H9 (cell line): ENCODE measurements around the gene AXL. TPM values are rescaled to one million over a fixed set of nuclear protein-coding genes. Genes with fewer than 3 reads are reported as not detected.

Experiments used
- DNase-seq: peaks from one replicate; pipeline ENCODE4 v3.0.0-alpha.2; 2017
- H2AFZ ChIP-seq: one replicate; pipeline ENCODE4 v1.6.1; 2013; ENCODE audit warnings: mild to moderate bottlenecking, low read length, control low read depth, moderate library complexity
- H2AK5ac ChIP-seq: 2 replicates; pipeline ENCODE4 v1.6.1; 2013; ENCODE audit warnings: low read length, control low read depth, mixed read lengths; ENCODE audit not compliant: insufficient read length
- H2BK120ac ChIP-seq: one replicate; pipeline ENCODE4 v1.6.1; 2013; ENCODE audit warnings: low read depth, mild to moderate bottlenecking, low read length, control low read depth, inconsistent platforms; ENCODE audit not compliant: poor library complexity, severe bottlenecking
- H2BK12ac ChIP-seq: 2 replicates; pipeline ENCODE4 v1.6.1; 2013; ENCODE audit warnings: low read length, control low read depth, mixed read lengths, low read depth; ENCODE audit not compliant: insufficient read length
- H2BK15ac ChIP-seq: 2 replicates; pipeline ENCODE4 v1.6.1; 2013; ENCODE audit warnings: low read depth, low read length, control low read depth
- H2BK20ac ChIP-seq: one replicate; pipeline ENCODE4 v1.6.1; 2013; ENCODE audit warnings: low read depth, mild to moderate bottlenecking, low read length, control low read depth, inconsistent platforms; ENCODE audit not compliant: poor library complexity, severe bottlenecking
- H2BK5ac ChIP-seq: 2 replicates; pipeline ENCODE4 v1.6.1; 2013; ENCODE audit warnings: low read length, control low read depth, mixed read lengths; ENCODE audit not compliant: insufficient read length
- H3K14ac ChIP-seq: 2 replicates; pipeline ENCODE4 v1.6.1; 2013; ENCODE audit warnings: low read length, control low read depth; ENCODE audit not compliant: insufficient read depth
- H3K18ac ChIP-seq: 2 replicates; pipeline ENCODE4 v1.6.1; 2013; ENCODE audit warnings: low read depth, mild to moderate bottlenecking, mixed read lengths, low read length, control low read depth; ENCODE audit not compliant: insufficient read length
- H3K23ac ChIP-seq: 2 replicates; pipeline ENCODE4 v1.6.1; 2013; ENCODE audit warnings: low read length, control low read depth, mixed read lengths, low read depth; ENCODE audit not compliant: insufficient read length
- H3K23me2 ChIP-seq: 2 replicates; pipeline ENCODE4 v1.6.1; 2013; ENCODE audit warnings: low read depth, mild to moderate bottlenecking, mixed read lengths, low read length, control low read depth; ENCODE audit not compliant: insufficient read length, poor library complexity, severe bottlenecking
- H3K27ac ChIP-seq: 2 replicates; pipeline ENCODE4 v1.5.1; 2013; ENCODE audit warnings: low read length, control low read depth, mixed read lengths, low read depth; ENCODE audit not compliant: insufficient read length
- H3K27me3 ChIP-seq: 2 replicates; pipeline ENCODE4 v1.6.1; 2013; ENCODE audit warnings: low read length, control low read depth, inconsistent platforms; ENCODE audit not compliant: insufficient read depth
- H3K4ac ChIP-seq: 2 replicates; pipeline ENCODE4 v1.6.1; 2013; ENCODE audit warnings: low read depth, mild to moderate bottlenecking, control low read depth, inconsistent platforms, low read length, moderate library complexity
- H3K4me1 ChIP-seq: 2 replicates; pipeline ENCODE4 v1.6.1; 2013; ENCODE audit warnings: low read length, control low read depth, inconsistent platforms; ENCODE audit not compliant: insufficient read depth
- H3K4me2 ChIP-seq: 2 replicates; pipeline ENCODE4 v1.6.1; 2013; ENCODE audit warnings: low read length, control low read depth, mixed read lengths; ENCODE audit not compliant: insufficient read length, insufficient read depth
- H3K56ac ChIP-seq: 2 replicates; pipeline ENCODE4 v1.6.1; 2013; ENCODE audit warnings: low read depth, mild to moderate bottlenecking, mixed read lengths, low read length, control low read depth; ENCODE audit not compliant: insufficient read length
- H3K79me1 ChIP-seq: 2 replicates; pipeline ENCODE4 v1.6.1; 2013; ENCODE audit warnings: low read depth, mild to moderate bottlenecking, moderate library complexity, low read length, control low read depth, inconsistent platforms; ENCODE audit not compliant: insufficient read depth, poor library complexity, severe bottlenecking
- H3K79me2 ChIP-seq: 2 replicates; pipeline ENCODE4 v1.6.1; 2013; ENCODE audit warnings: low read length, control low read depth, inconsistent platforms; ENCODE audit not compliant: insufficient read depth
- H3K9ac ChIP-seq: 2 replicates; pipeline ENCODE4 v1.6.1; 2013; ENCODE audit warnings: low read length, control low read depth, mixed read lengths; ENCODE audit not compliant: insufficient read length; ENCODE audit errors: extremely low read depth
- H3K9me3 ChIP-seq: one replicate; pipeline ENCODE4 v1.6.1; 2013; ENCODE audit warnings: low read depth, low read length, inconsistent platforms; ENCODE audit not compliant: control insufficient read depth
- H3T11ph ChIP-seq: one replicate; pipeline ENCODE4 v1.6.1; 2013; ENCODE audit warnings: mild to moderate bottlenecking, low read length, control low read depth, inconsistent platforms
- H4K20me1 ChIP-seq: one replicate; pipeline ENCODE4 v1.6.1; 2013; ENCODE audit not compliant: control insufficient read depth, insufficient read length, insufficient read depth
- H4K5ac ChIP-seq: 2 replicates; pipeline ENCODE4 v1.6.1; 2013; ENCODE audit warnings: low read depth, mild to moderate bottlenecking, mixed read lengths, low read length, control low read depth; ENCODE audit not compliant: insufficient read length
- H4K8ac ChIP-seq: replicated peaks from 2 replicates; pipeline ENCODE4 v1.6.1; 2013; ENCODE audit warnings: low read length, control low read depth, mixed read lengths, low read depth; ENCODE audit not compliant: insufficient read length
- H4K91ac ChIP-seq: 2 replicates; pipeline ENCODE4 v1.6.1; 2013; ENCODE audit warnings: low read depth, mild to moderate bottlenecking, moderate library complexity, mixed read lengths, low read length, control low read depth; ENCODE audit not compliant: insufficient read length
- H3K27ac Mint-ChIP-seq, 3 experiments: 2 replicates in 2 of 3; 3 replicates in 1 of 3; pipeline ENCODE4 v1.8.0; 2020 to 2021; ENCODE audit warnings: mixed read lengths in 3 of 3, mild to moderate bottlenecking in 1 of 3, moderate library complexity in 1 of 3
- H3K27me3 Mint-ChIP-seq: 2 replicates; pipeline ENCODE4 v1.8.0; 2021; ENCODE audit warnings: low read depth, mild to moderate bottlenecking, moderate library complexity, mixed read lengths
- H3K36me3 Mint-ChIP-seq, 3 experiments: 2 replicates in 2 of 3; 3 replicates in 1 of 3; pipeline ENCODE4 v1.8.0; 2020 to 2021; ENCODE audit warnings: low read depth in 3 of 3, mixed read lengths in 3 of 3; ENCODE audit not compliant: insufficient read depth in 1 of 3
- H3K4me1 Mint-ChIP-seq, 2 experiments: 2 replicates each; pipeline ENCODE4 v1.8.0; 2020; ENCODE audit warnings: mixed read lengths in 2 of 2
- H3K4me3 Mint-ChIP-seq, 2 experiments: 2 replicates in 1 of 2; 3 replicates in 1 of 2; pipeline ENCODE4 v1.8.0; 2020 to 2021; ENCODE audit warnings: mild to moderate bottlenecking in 2 of 2, mixed read lengths in 2 of 2, moderate library complexity in 1 of 2
- H3K9me3 Mint-ChIP-seq, 2 experiments: 2 replicates in 1 of 2; 3 replicates in 1 of 2; pipeline ENCODE4 v1.8.0; 2020; ENCODE audit warnings: mild to moderate bottlenecking in 2 of 2, mixed read lengths in 2 of 2, moderate library complexity in 1 of 2
- WGBS: extraction: QIAGEN DNeasy Blood & Tissue Kit; methylation state at CpG from one replicate; pipeline ENCODE4 v1.1.7; 2013; ENCODE audit warnings: missing lambda C conversion rate, low lambda C conversion rate, mixed read lengths; ENCODE audit not compliant: insufficient read length; ENCODE audit errors: extremely low coverage; 5-methylcytosine and 5-hydroxymethylcytosine counted together
- total RNA-seq: library from RNA; stranded (reverse); gene quantifications from 2 replicates; pipeline ENCODE4 v1.2.1, GENCODE V29; 2021
- TF ChIP-seq, protein P1 (sequence below): fragments of 200-600 bp; sonication (generic); conservative IDR thresholded peaks from 3 replicates; pipeline ENCODE4 v1.8.0; 2021; ENCODE audit warnings: antibody characterized with exemption, mild to moderate bottlenecking

AXL gene
- total RNA-seq, 1 experiment from 2014 or later = 29.4 TPM

DNA sequence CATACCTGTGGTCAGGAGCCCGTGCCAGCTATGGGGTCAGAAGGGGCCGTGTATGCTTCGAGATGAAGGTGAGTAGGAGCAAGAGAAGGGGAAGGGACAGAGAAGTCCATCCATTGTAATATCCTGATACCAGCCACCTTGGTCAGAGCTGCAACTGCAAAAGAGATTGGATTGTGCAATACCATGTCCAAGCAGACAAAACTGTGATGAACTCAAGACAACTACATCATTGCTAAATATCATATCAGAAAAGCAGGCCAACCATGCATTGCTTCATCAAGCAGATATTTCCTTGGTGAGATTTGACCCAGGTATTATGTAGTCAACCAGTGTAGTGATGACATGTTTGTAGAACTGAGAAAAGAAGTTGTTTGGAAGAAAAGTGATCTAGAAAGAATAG, 57.2 kb downstream of the AXL start:
- Histone ChIP-seq H3T11ph (no peak overlapping the region), H2BK15ac (no peak overlapping the region), H3K27ac (no peak overlapping the region), H3K4me1 (no peaks in the 10 kb centered on the region), H3K23ac (no peak overlapping the region), H3K27me3 (no peaks in the 10 kb centered on the region), H3K9ac (no peak overlapping the region), H3K56ac (no peak overlapping the region), H2BK20ac (no peak overlapping the region), H3K79me2 (no peaks in the 10 kb centered on the region), H3K79me1 (peaks cover 5% of the 10 kb centered on the region), H3K4ac (no peak overlapping the region), H4K5ac (no peak overlapping the region), H4K91ac (no peak overlapping the region), H3K4me2 (no peak overlapping the region), H2AK5ac (no peak overlapping the region), H4K20me1 (no peaks in the 10 kb centered on the region), H2BK5ac (no peak overlapping the region), H2BK120ac (no peak overlapping the region), H4K8ac (no peak overlapping the region), H2AFZ (no peak overlapping the region), H3K23me2 (no peaks in the 10 kb centered on the region), H3K14ac (no peak overlapping the region), H3K18ac (no peak overlapping the region), H2BK12ac (no peak overlapping the region), H3K9me3 (no peaks in the 10 kb centered on the region)
- H3K4me3 Mint-ChIP-seq = no peak overlapping the region
- TF ChIP-seq, protein P1, sequence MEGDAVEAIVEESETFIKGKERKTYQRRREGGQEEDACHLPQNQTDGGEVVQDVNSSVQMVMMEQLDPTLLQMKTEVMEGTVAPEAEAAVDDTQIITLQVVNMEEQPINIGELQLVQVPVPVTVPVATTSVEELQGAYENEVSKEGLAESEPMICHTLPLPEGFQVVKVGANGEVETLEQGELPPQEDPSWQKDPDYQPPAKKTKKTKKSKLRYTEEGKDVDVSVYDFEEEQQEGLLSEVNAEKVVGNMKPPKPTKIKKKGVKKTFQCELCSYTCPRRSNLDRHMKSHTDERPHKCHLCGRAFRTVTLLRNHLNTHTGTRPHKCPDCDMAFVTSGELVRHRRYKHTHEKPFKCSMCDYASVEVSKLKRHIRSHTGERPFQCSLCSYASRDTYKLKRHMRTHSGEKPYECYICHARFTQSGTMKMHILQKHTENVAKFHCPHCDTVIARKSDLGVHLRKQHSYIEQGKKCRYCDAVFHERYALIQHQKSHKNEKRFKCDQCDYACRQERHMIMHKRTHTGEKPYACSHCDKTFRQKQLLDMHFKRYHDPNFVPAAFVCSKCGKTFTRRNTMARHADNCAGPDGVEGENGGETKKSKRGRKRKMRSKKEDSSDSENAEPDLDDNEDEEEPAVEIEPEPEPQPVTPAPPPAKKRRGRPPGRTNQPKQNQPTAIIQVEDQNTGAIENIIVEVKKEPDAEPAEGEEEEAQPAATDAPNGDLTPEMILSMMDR = no peak
- no peaks in the 10 kb centered on the region for H3K9me3 Mint-ChIP-seq
- no peak for DNase-seq
- H3K27me3 Mint-ChIP-seq = no peaks in the 10 kb centered on the region
- no peak overlapping the region; a peak in 1 of 7 replicates for H3K27ac Mint-ChIP-seq
- peaks cover 83 to 99% (median 98%) of the 10 kb centered on the region in 3 experiments; a peak in 6 of 7 replicates for H3K36me3 Mint-ChIP-seq
- H3K4me1 Mint-ChIP-seq = no peaks in the 10 kb centered on the region
- WGBS = no CpG with 5 or more reads among the region's 3 CpGs
